ENCODE data around the gene IFNGR2. TPM values are rescaled to one million over a fixed set of nuclear protein-coding genes. Genes with fewer than 3 reads are reported as not detected.

The IFNGR2 gene
- total and polyA plus RNA-seq, 2 of the 13 experiments (the other 11 are each of a cell fraction or from before 2014, with no cell fraction given), result 61.3 to 117 TPM

- TF ChIP-seq ZNF18 (CRISPR knock-in tag; IDR thresholded peaks at IDR 0.05; ENCODE audit: insufficient replicate concordance), result no peak
- no peak for TF ChIP-seq ONECUT2 (CRISPR knock-in tag; IDR thresholded peaks at IDR 0.05)
- no peak for TF ChIP-seq U2AF1 (optimal IDR thresholded peaks at IDR 0.05; ENCODE audit: low read depth, low read length)
- no peak for TF ChIP-seq TEF (CRISPR knock-in tag; IDR thresholded peaks at IDR 0.05)
- TF ChIP-seq NRL (CRISPR knock-in tag; IDR thresholded peaks at IDR 0.05; ENCODE audit: borderline replicate concordance), result no peak
- TF ChIP-seq MBNL3 (CRISPR knock-in tag; conservative IDR thresholded peaks at IDR 0.05), result no peak
- no peak for TF ChIP-seq KIAA2018 (CRISPR knock-in tag; IDR thresholded peaks at IDR 0.05; ENCODE audit: borderline replicate concordance)
- no peak for TF ChIP-seq ZFP37 (CRISPR knock-in tag; IDR thresholded peaks at IDR 0.05; ENCODE audit: borderline replicate concordance)
- no peak; the same call in 1 of the 2 replicates for TF ChIP-seq ZFX (CRISPR knock-in tag; IDR thresholded peaks at IDR 0.05; ENCODE audit: low read depth)
- TF ChIP-seq SKIL (CRISPR knock-in tag; IDR thresholded peaks at IDR 0.05; ENCODE audit: borderline replicate concordance), result peak; percentile 60; the same call in 1 of the 2 replicates
- peak; percentile 64; the same call in 1 of the 2 replicates for TF ChIP-seq ZSCAN25 (CRISPR knock-in tag; IDR thresholded peaks at IDR 0.05)
- TF ChIP-seq ZBTB20 (CRISPR knock-in tag; IDR thresholded peaks at IDR 0.05; ENCODE audit: borderline replicate concordance, low read depth), result no peak
- no peak for TF ChIP-seq SRSF9 (IDR thresholded peaks at IDR 0.05; ENCODE audit: borderline replicate concordance, insufficient read depth, low read depth, low read length, poor library complexity, severe bottlenecking)
- peak; percentile 41; the same call in 1 of the 2 replicates for TF ChIP-seq SP5 (CRISPR knock-in tag; IDR thresholded peaks at IDR 0.05; ENCODE audit: borderline replicate concordance, low read depth)
- TF ChIP-seq ZBTB3 (CRISPR knock-in tag; IDR thresholded peaks at IDR 0.05; ENCODE audit: borderline replicate concordance, low read depth), result no peak
These were observed 19.9 kb upstream of the IFNGR2 start (continued) for GRCh38 chr21:33383056-33383888.

Data from HepG2 (cell line).